Neural progenitor cell (in vitro differentiated cells): ENCODE data around the gene BRD7. TPM values are rescaled to one million over a fixed set of nuclear protein-coding genes. Genes with fewer than 3 reads are reported as not detected.

Experiments used
- DNase-seq: peaks from one replicate; pipeline ENCODE4 v3.0.0-alpha.2; 2016; ENCODE audit warnings: low spot score
- H2AFZ ChIP-seq: fragments of 200-600 bp; sonication (generic); replicated peaks from 2 replicates; pipeline ENCODE4 v1.6.1; 2016; ENCODE audit warnings: antibody characterized with exemption
- H3F3A ChIP-seq: fragments of 200-600 bp; sonication (generic); 2 replicates; pipeline ENCODE4 v1.6.1; 2016; ENCODE audit warnings: antibody characterized with exemption, low read depth
- H3K27ac ChIP-seq: fragments of 200-600 bp; sonication (generic); 2 replicates; pipeline ENCODE4 v1.5.1; 2016; ENCODE audit warnings: mild to moderate bottlenecking
- H3K27me3 ChIP-seq: fragments of 200-600 bp; sonication (generic); 2 replicates; pipeline ENCODE4 v1.6.1; 2016; ENCODE audit warnings: mild to moderate bottlenecking, moderate library complexity
- H3K36me3 ChIP-seq: fragments of 200-600 bp; sonication (generic); 2 replicates; pipeline ENCODE4 v1.5.1; 2016
- H3K4me1 ChIP-seq: fragments of 200-600 bp; sonication (generic); 2 replicates; pipeline ENCODE4 v1.6.1; 2016; ENCODE audit warnings: mixed run types
- H3K4me2 ChIP-seq: fragments of 200-600 bp; sonication (generic); 2 replicates; pipeline ENCODE4 v1.6.1; 2016
- H3K4me3 ChIP-seq: fragments of 200-600 bp; sonication (generic); 2 replicates; pipeline ENCODE4 v1.5.1; 2016
- H3K79me2 ChIP-seq: fragments of 200-600 bp; sonication (generic); 2 replicates; pipeline ENCODE4 v1.6.1; 2016; ENCODE audit warnings: low read depth
- H3K9ac ChIP-seq: fragments of 200-600 bp; sonication (generic); 2 replicates; pipeline ENCODE4 v1.6.1; 2016
- H3K9me3 ChIP-seq: fragments of 200-600 bp; sonication (generic); 2 replicates; pipeline ENCODE4 v1.5.1; 2016; ENCODE audit warnings: low read depth
- H4K20me1 ChIP-seq: fragments of 200-600 bp; sonication (generic); 2 replicates; pipeline ENCODE4 v1.6.1; 2016; ENCODE audit warnings: low read depth
- H3K27ac Mint-ChIP-seq: 3 replicates; pipeline ENCODE4 v1.8.0; 2021; ENCODE audit warnings: mixed read lengths
- H3K27me3 Mint-ChIP-seq: 2 replicates; pipeline ENCODE4 v1.8.0; 2022; ENCODE audit warnings: low read depth, mild to moderate bottlenecking, inconsistent platforms, moderate library complexity, mixed read lengths; ENCODE audit not compliant: insufficient read depth
- H3K36me3 Mint-ChIP-seq: 3 replicates; pipeline ENCODE4 v1.8.0; 2021; ENCODE audit warnings: mixed read lengths
- H3K4me1 Mint-ChIP-seq: 3 replicates; pipeline ENCODE4 v1.8.0; 2021; ENCODE audit warnings: mixed read lengths
- H3K4me3 Mint-ChIP-seq: 3 replicates; pipeline ENCODE4 v1.8.0; 2021; ENCODE audit warnings: mild to moderate bottlenecking, moderate library complexity, mixed read lengths
- H3K9me3 Mint-ChIP-seq: 3 replicates; pipeline ENCODE4 v1.8.0; 2020; ENCODE audit warnings: mixed read lengths
- EZH2 ChIP-seq: fragments of 200-600 bp; sonication (generic); IDR thresholded peaks from 2 replicates; pipeline ENCODE4 v1.6.1; 2017; ENCODE audit warnings: antibody characterized with exemption, mild to moderate bottlenecking, moderate library complexity
- EZH2phosphoT487 ChIP-seq: fragments of 200-600 bp; sonication (generic); IDR thresholded peaks from 2 replicates; pipeline ENCODE4 v1.6.1; 2017; ENCODE audit warnings: antibody characterized with exemption
- total RNA-seq: library from RNA; depleted of rRNA; stranded (reverse); fragments of >200 nt; gene quantifications from 2 replicates; pipeline ENCODE4 v1.2.3, GENCODE V29; 2015; ENCODE audit warnings: low replicate concordance
- TF ChIP-seq, protein P1 (sequence below): fragments of 200-600 bp; sonication (generic); IDR thresholded peaks from 2 replicates; pipeline ENCODE4 v1.5.1; 2017; ENCODE audit warnings: antibody characterized with exemption, mild to moderate bottlenecking

The BRD7 gene
- total RNA-seq, 1 donor from 2014 or later, result 164 TPM

DNA sequence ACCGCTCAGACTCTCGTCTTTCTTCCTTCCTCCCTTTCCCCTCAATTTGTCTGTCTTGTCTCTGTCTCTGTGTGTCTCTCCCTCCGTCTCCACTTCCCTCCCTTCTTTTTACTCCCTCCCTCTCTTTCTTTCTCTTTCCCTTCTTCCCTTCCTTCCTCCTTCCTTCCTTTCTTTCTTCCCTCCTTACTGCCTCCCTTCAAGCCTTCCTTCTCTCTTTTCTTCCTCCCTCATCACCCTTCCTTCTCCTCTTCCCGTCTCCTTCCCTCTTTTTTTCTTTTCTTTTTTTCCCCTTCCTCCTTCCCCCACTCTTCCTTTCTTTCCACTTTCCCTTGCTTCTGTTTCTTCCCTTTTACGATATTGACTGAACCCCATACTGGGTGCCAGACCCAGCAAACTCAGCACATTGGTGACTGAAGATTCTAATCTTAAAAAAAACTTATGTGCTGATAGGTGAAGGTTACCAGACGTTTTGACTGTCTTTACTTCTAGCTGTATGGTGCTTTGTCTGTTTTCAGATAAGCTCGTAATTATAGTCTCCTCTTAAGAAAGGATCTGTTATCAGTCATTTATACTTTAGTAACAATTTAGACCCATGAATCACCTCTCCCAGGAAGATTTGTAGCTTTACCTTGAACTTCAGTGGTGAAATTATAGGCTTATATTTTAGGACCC lies 481 bp upstream of the BRD7 start:
- peaks cover 6% of the 10 kb centered on the region for H3K27me3 Mint-ChIP-seq
- Histone ChIP-seq H3K27me3 (no peaks in the 10 kb centered on the region), H3K9ac (no peak overlapping the region), H3F3A (no peaks in the 10 kb centered on the region), H3K27ac (no peak overlapping the region), H3K4me1 (peaks cover 20% of the 10 kb centered on the region), H4K20me1 (peaks cover 40% of the 10 kb centered on the region), H3K4me2 (peak overlapping the region; percentile 67), H2AFZ (peak overlapping the region; percentile 96), H3K79me2 (peaks cover 43% of the 10 kb centered on the region), H3K9me3 (no peaks in the 10 kb centered on the region), H3K36me3 (peaks cover 17% of the 10 kb centered on the region), H3K4me3 (no peak overlapping the region)
- H3K9me3 Mint-ChIP-seq, result no peaks in the 10 kb centered on the region
- H3K4me3 Mint-ChIP-seq, result peak overlapping the region; percentile 86
- H3K4me1 Mint-ChIP-seq, result peaks cover 36% of the 10 kb centered on the region
- H3K36me3 Mint-ChIP-seq, result peaks cover 8% of the 10 kb centered on the region
- peak overlapping the region; percentile 20 for H3K27ac Mint-ChIP-seq
- DNase-seq, result no peak
- TF ChIP-seq, protein P1, sequence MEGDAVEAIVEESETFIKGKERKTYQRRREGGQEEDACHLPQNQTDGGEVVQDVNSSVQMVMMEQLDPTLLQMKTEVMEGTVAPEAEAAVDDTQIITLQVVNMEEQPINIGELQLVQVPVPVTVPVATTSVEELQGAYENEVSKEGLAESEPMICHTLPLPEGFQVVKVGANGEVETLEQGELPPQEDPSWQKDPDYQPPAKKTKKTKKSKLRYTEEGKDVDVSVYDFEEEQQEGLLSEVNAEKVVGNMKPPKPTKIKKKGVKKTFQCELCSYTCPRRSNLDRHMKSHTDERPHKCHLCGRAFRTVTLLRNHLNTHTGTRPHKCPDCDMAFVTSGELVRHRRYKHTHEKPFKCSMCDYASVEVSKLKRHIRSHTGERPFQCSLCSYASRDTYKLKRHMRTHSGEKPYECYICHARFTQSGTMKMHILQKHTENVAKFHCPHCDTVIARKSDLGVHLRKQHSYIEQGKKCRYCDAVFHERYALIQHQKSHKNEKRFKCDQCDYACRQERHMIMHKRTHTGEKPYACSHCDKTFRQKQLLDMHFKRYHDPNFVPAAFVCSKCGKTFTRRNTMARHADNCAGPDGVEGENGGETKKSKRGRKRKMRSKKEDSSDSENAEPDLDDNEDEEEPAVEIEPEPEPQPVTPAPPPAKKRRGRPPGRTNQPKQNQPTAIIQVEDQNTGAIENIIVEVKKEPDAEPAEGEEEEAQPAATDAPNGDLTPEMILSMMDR, result no peak
- no peak for TF ChIP-seq EZH2
- TF ChIP-seq EZH2phosphoT487, result no peak

DNA sequence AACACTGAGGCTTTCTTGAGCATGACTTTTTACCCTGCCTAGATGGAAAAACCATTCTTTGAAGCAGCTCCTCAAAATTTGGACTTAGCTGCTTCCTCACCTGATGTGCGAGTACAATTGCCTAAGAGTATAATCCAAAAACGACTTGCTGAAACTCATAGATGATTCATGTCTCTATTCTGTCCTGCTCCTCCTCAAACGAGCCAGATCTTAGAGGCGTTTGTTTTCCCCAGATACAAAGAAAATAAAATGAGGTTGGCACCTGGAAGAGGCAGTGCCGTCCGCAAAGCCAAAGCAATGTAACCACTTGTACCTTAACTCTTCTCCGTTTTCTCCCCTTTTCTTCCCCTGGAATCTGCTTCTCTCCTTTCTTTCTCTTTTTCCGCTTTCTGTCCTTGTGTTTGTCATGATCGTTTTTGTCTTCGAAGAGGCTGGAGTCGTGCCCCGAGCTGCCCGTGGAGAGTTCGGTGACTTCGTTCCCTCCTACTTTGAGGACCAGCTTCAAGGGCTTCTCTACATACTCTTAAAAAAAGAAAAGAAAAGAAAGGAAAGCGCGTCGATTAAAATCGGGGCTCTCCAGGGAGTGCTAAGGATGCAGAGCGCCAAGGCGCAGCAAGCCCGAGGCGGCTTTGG lies 895 bp downstream of the BRD7 start:
- Histone ChIP-seq H3K27ac (no peak overlapping the region), H3K9me3 (no peaks in the 10 kb centered on the region), H3K4me3 (peak overlapping the region; percentile 91), H3K9ac (peak overlapping the region; percentile 91), H3K4me2 (peak overlapping the region; percentile 86), H3K27me3 (no peaks in the 10 kb centered on the region), H3K79me2 (peaks cover 57% of the 10 kb centered on the region), H3K36me3 (peaks cover 21% of the 10 kb centered on the region), H3F3A (no peaks in the 10 kb centered on the region), H3K4me1 (peaks cover 20% of the 10 kb centered on the region), H4K20me1 (peaks cover 53% of the 10 kb centered on the region), H2AFZ (peak overlapping the region; percentile 64)
- no peak for DNase-seq
- Mint-ChIP-seq H3K4me3 (peak overlapping the region; percentile 96), H3K27ac (peak overlapping the region; percentile 27), H3K9me3 (no peaks in the 10 kb centered on the region), H3K36me3 (peaks cover 13% of the 10 kb centered on the region), H3K27me3 (peaks cover 3% of the 10 kb centered on the region), H3K4me1 (peaks cover 29% of the 10 kb centered on the region)
- no peak for TF ChIP-seq EZH2phosphoT487
- no peak for TF ChIP-seq EZH2
- TF ChIP-seq, protein P1, result no peak

DNA sequence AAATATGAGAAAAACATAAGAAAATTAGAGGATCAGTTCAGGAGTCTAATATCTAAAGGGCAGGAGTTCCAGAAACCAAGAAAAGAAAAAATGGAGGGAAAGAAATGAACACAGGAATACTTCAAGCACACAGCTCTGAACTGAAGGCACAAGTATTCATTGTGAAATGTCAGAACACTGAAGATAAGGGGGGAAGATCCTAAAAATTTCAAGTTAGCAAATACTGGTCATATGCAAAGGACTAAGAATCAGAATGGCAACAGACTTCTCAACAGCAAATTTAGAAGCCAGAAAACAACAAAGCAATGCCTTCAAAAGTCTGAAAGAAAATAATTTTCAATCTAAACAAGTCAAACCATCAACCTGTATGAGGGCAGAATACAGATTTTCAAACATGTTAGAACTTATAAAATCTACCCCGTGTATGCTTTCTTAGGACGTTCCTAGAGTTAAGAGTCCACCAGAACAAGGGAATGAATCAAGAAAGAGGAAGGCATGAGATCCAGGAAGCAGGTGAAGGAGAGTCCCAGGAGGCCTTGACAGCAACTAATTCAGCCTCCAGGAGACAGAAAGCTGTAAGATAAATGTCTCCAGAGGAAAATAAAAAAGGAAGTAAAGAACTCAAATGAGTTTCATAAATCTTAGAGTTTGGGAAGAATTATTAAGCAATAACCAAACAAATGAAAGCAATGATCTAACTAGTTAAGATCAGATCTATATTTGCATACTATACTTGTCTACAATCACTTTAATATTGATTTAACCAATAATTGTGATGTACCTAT lies 2.8 kb downstream of the BRD7 start:
- peak overlapping the region; percentile 86 for H3K4me2 ChIP-seq
- peaks cover 76% of the 10 kb centered on the region for H3K79me2 ChIP-seq
- Mint-ChIP-seq H3K4me3 (peak overlapping the region; percentile 24), H3K4me1 (peaks cover 27% of the 10 kb centered on the region), H3K9me3 (no peaks in the 10 kb centered on the region), H3K27ac (no peak overlapping the region), H3K36me3 (peaks cover 22% of the 10 kb centered on the region), H3K27me3 (peaks cover 2% of the 10 kb centered on the region)
- peaks cover 70% of the 10 kb centered on the region for H4K20me1 ChIP-seq
- H3K4me3 ChIP-seq, result no peak overlapping the region
- H2AFZ ChIP-seq, result no peak overlapping the region
- peaks cover 28% of the 10 kb centered on the region for H3K36me3 ChIP-seq
- H3K27me3 ChIP-seq, result no peaks in the 10 kb centered on the region
- H3K9ac ChIP-seq, result peak overlapping the region; percentile 12
- H3F3A ChIP-seq, result no peaks in the 10 kb centered on the region
- no peak for DNase-seq
- no peak overlapping the region for H3K27ac ChIP-seq
- H3K9me3 ChIP-seq, result no peaks in the 10 kb centered on the region
- TF ChIP-seq EZH2, result no peak
- TF ChIP-seq, protein P1, result no peak
- no peak for TF ChIP-seq EZH2phosphoT487
- H3K4me1 ChIP-seq, result peaks cover 20% of the 10 kb centered on the region
